Spleen (tissue), 7 donors: ENCODE data around the gene PLAC8L1.

Experiments used
- CTCF ChIP-seq, 11 experiments: fragments of 200-600 bp in 7 of 11; fragments of 450-650 bp in 4 of 11; sonication (generic) in 4 of 11; IDR thresholded peaks in 8 of 11; conservative IDR thresholded peaks in 3 of 11; 1 replicate in 7 of 11; 2 replicates in 4 of 11; pipeline versions ENCODE4 v1.4.0 to v1.8.0; 2016 to 2021; ENCODE audit warnings: antibody characterized with exemption in 11 of 11, inconsistent platforms in 4 of 11, mild to moderate bottlenecking in 1 of 11
- POLR2A ChIP-seq, 3 donors: fragments of 450-650 bp; IDR thresholded peaks; one replicate each; pipeline ENCODE4 v1.5.1; 2017; ENCODE audit warnings: antibody characterized with exemption in 3 of 3, mild to moderate bottlenecking in 1 of 3
- POLR2AphosphoS5 ChIP-seq, 3 donors: sonication (generic); formaldehyde crosslinking; IDR thresholded peaks; one replicate each; pipeline ENCODE4 v1.5.1; 2017; ENCODE audit warnings: antibody characterized with exemption in 3 of 3
- donor health status: DM: no; HTN: no; CAD: no; lungs with moderate emphysema.
- donor health status: DM: no; HTN: no; CAD: no.
- donor health status: DM: no; HTN: no; CAD: no.

GRCh38 chr5:146055432-146055831 lies 49.9 kb downstream of the PLAC8L1 start:
- no peak for TF ChIP-seq POLR2A (IDR thresholded peaks at IDR 0.05)
- TF ChIP-seq CTCF (IDR thresholded peaks at IDR 0.05 in 8 of 11, conservative IDR thresholded peaks at IDR 0.05 in 3 of 11) = no peak
- no peak for TF ChIP-seq POLR2AphosphoS5 (IDR thresholded peaks at IDR 0.05)
